OCI-LY7 (cell line): ENCODE results near the gene MVB12B. TPM values are rescaled to one million over a fixed set of nuclear protein-coding genes. Genes with fewer than 3 reads are reported as not detected.

ENCODE experiments used
- BruUV-seq: library from RNA; stranded (reverse); fragments of 400-500 nt; replicated peaks from 2 replicates; lab custom pipeline; 2021; lab: Mats Ljungman, UMichigan
- CTCF ChIA-PET: fragments of 300-600 bp; sonication (Branson Sonifier 250); formaldehyde crosslinking; loops from one replicate; lab custom pipeline; 2022; ENCODE audit warnings: antibody characterized with exemption; ENCODE audit not compliant: unreplicated experiment; lab: Charles Lee
- POLR2A ChIA-PET: fragments of 300-600 bp; sonication (Branson Sonifier 250); formaldehyde crosslinking; loops from one replicate; lab custom pipeline; 2022; ENCODE audit warnings: antibody characterized with exemption; lab: Charles Lee
- DNase-seq: peaks from one replicate; pipeline ENCODE4 v3.0.0-alpha.2; 2015; ENCODE audit warnings: low spot score
- H2AFZ ChIP-seq: fragments of 200-600 bp; sonication (generic), shearing (Covaris generic); 2 replicates; pipeline ENCODE4 v1.6.1; 2014; ENCODE audit warnings: mild to moderate bottlenecking, antibody characterized with exemption, low read length, moderate library complexity
- H3K27ac ChIP-seq: fragments of 200-600 bp; sonication (generic); 2 replicates; pipeline ENCODE4 v1.5.1; 2014; ENCODE audit warnings: mixed run types, low read depth, mild to moderate bottlenecking, moderate library complexity, low read length, inconsistent platforms; ENCODE audit not compliant: poor library complexity, severe bottlenecking
- H3K36me3 ChIP-seq: fragments of 200-600 bp; sonication (generic); 2 replicates; pipeline ENCODE4 v1.6.1; 2014; ENCODE audit warnings: mild to moderate bottlenecking, antibody characterized with exemption, low read length, moderate library complexity, mixed read lengths; ENCODE audit not compliant: insufficient read depth
- H3K4me1 ChIP-seq: fragments of 200-600 bp; sonication (generic); 2 replicates; pipeline ENCODE4 v1.5.1; 2014; ENCODE audit warnings: mild to moderate bottlenecking, low read length; ENCODE audit not compliant: insufficient read depth, poor library complexity, severe bottlenecking
- H3K4me2 ChIP-seq: fragments of 200-600 bp; sonication (generic); 2 replicates; pipeline ENCODE4 v1.6.1; 2014; ENCODE audit warnings: mild to moderate bottlenecking, low read length
- H3K4me3 ChIP-seq: fragments of 200-600 bp; sonication (generic); 2 replicates; pipeline ENCODE4 v1.5.1; 2014; ENCODE audit warnings: mild to moderate bottlenecking, low read depth, low read length; ENCODE audit not compliant: poor library complexity, severe bottlenecking
- H3K79me2 ChIP-seq: fragments of 200-600 bp; sonication (generic); 2 replicates; pipeline ENCODE4 v1.6.1; 2016; ENCODE audit warnings: low read depth, mild to moderate bottlenecking, low read length, moderate library complexity, mixed read lengths; ENCODE audit not compliant: insufficient read depth
- H3K9me2 ChIP-seq: fragments of 200-600 bp; sonication (generic); 2 replicates; pipeline ENCODE4 v1.6.1; 2016; ENCODE audit warnings: mild to moderate bottlenecking, low read length, mixed read lengths; ENCODE audit not compliant: insufficient read depth
- H3K9me3 ChIP-seq: fragments of 200-600 bp; sonication (generic); 2 replicates; pipeline ENCODE4 v1.6.1; 2014; ENCODE audit warnings: mild to moderate bottlenecking, mixed run types, low read length, mixed read lengths
- H4K20me1 ChIP-seq: fragments of 200-600 bp; sonication (generic); 2 replicates; pipeline ENCODE4 v1.6.1; 2014; ENCODE audit warnings: mild to moderate bottlenecking, antibody characterized with exemption, low read length, moderate library complexity, mixed read lengths; ENCODE audit not compliant: insufficient read depth
- CTCF ChIP-seq: fragments of 200-600 bp; sonication (generic); conservative IDR thresholded peaks from 2 replicates; pipeline ENCODE4 v1.5.1; 2014; ENCODE audit warnings: mild to moderate bottlenecking, antibody characterized with exemption, low read length, moderate library complexity, mixed read lengths
- EZH2phosphoT487 ChIP-seq: fragments of 200-600 bp; sonication (generic); IDR thresholded peaks from 2 replicates; pipeline ENCODE4 v1.6.1; 2018; ENCODE audit warnings: low read depth, borderline replicate concordance, mild to moderate bottlenecking, mixed run types, antibody characterized with exemption, low read length, moderate library complexity, mixed read lengths
- intact Hi-C: fragments of 100-400 bp; cut with micrococcal nuclease; formaldehyde crosslinking; loops from one replicate; pipeline ENCODE4 v1.10.0; 2022; ENCODE audit not compliant: unreplicated experiment
- total RNA-seq, 2 experiments: library from RNA; depleted of rRNA in 1 of 2; stranded (reverse); fragments of >200 nt in 1 of 2; shearing (Covaris generic) in 1 of 2; gene quantifications; 2 replicates each; pipeline ENCODE4 v1.2.3, GENCODE V29; 2014 to 2022

The MVB12B gene
- total RNA-seq, 2 experiments from 2014 or later = 1.3 TPM; not detected in 1

- Histone ChIP-seq H3K9me2 (no peaks in the 10 kb centered on the region), H4K20me1 (no peaks in the 10 kb centered on the region), H3K79me2 (no peaks in the 10 kb centered on the region), H3K4me1 (no peaks in the 10 kb centered on the region), H3K9me3 (no peaks in the 10 kb centered on the region), H3K4me2 (no peak overlapping the region), H3K36me3 (no peaks in the 10 kb centered on the region), H2AFZ (no peak overlapping the region), H3K27ac (no peak overlapping the region), H3K4me3 (no peak overlapping the region)
- DNase-seq = no peak
- intact Hi-C loops = no loop called here
- BruUV-seq = no TSS peak
- POLR2A ChIA-PET = interaction anchor here (0.5 kb wide), 1 partner anchor 1505 kb away, joined by 4 read pairs; no protein-coding TSS in a partner anchor
- no peak for TF ChIP-seq EZH2phosphoT487
- TF ChIP-seq CTCF = no peak
- CTCF ChIA-PET = no interaction called here
Measured at GRCh38 chr9:126392662-126393371, 66.2 kb downstream of the MVB12B start.

- no peak for TF ChIP-seq EZH2phosphoT487
- TF ChIP-seq CTCF = no peak
- H3K4me3 ChIP-seq = no peak overlapping the region
- H2AFZ ChIP-seq = no peak overlapping the region
- H3K4me1 ChIP-seq = no peaks in the 10 kb centered on the region
- no peaks in the 10 kb centered on the region for H3K79me2 ChIP-seq
- no peaks in the 10 kb centered on the region for H3K9me2 ChIP-seq
- ChIA-PET POLR2A (interaction anchor here (0.7 kb wide), 1 partner anchor 232 kb away, joined by 3 read pairs; no protein-coding TSS in a partner anchor), CTCF (no interaction called here)
- no peaks in the 10 kb centered on the region for H4K20me1 ChIP-seq
- intact Hi-C loops = no loop called here
- BruUV-seq = no TSS peak
- no peak overlapping the region for H3K4me2 ChIP-seq
- no peak for DNase-seq
- no peak overlapping the region for H3K27ac ChIP-seq
- H3K9me3 ChIP-seq = no peaks in the 10 kb centered on the region
- no peaks in the 10 kb centered on the region for H3K36me3 ChIP-seq
Measured at GRCh38 chr9:126393876-126394275, 67.2 kb downstream of the MVB12B start.

- H3K27ac ChIP-seq = no peak overlapping the region
- no peaks in the 10 kb centered on the region for H3K9me3 ChIP-seq
- no peak overlapping the region for H3K4me3 ChIP-seq
- intact Hi-C loops = no loop called here
- no TSS peak for BruUV-seq
- no peak overlapping the region for H2AFZ ChIP-seq
- H3K4me2 ChIP-seq = no peak overlapping the region
- TF ChIP-seq CTCF (no peak), EZH2phosphoT487 (no peak)
- CTCF ChIA-PET = interaction anchor here (0.9 kb wide), 1 partner anchor 397 kb away, joined by 3 read pairs; no protein-coding TSS in a partner anchor
- H3K79me2 ChIP-seq = no peaks in the 10 kb centered on the region
- DNase-seq = no peak
- no peaks in the 10 kb centered on the region for H3K9me2 ChIP-seq
- H3K4me1 ChIP-seq = no peaks in the 10 kb centered on the region
- POLR2A ChIA-PET = no interaction called here
- H4K20me1 ChIP-seq = no peaks in the 10 kb centered on the region
- no peaks in the 10 kb centered on the region for H3K36me3 ChIP-seq
Measured at GRCh38 chr9:126394802-126395201, 68.2 kb downstream of the MVB12B start.
